Measurements from ENCODE around the gene SLC38A11.

SLC38A11 gene

GRCh38 chr2:164915566-164915965 lies 39.8 kb downstream of the SLC38A11 start:
- no peak overlapping the region for H3K4me3 Mint-ChIP-seq
- H3K9me3 Mint-ChIP-seq: no peaks in the 10 kb centered on the region
- H3K36me3 Mint-ChIP-seq: no peaks in the 10 kb centered on the region
- H3K27ac Mint-ChIP-seq: no peak overlapping the region
- CTCF ChIA-PET: interaction anchor here (1.1 kb wide), 1 partner anchor 9 kb away, joined by 3 read pairs; no protein-coding TSS in a partner anchor
- H3K4me1 Mint-ChIP-seq: peaks cover 1% of the 10 kb centered on the region
- DNase-seq: no peak
- H3K27me3 Mint-ChIP-seq: no peaks in the 10 kb centered on the region

- no peak for DNase-seq
- H3K4me1 Mint-ChIP-seq: peaks cover 7% of the 10 kb centered on the region
- no peak overlapping the region for H3K4me3 Mint-ChIP-seq
- no peak overlapping the region for H3K27ac Mint-ChIP-seq
- CTCF ChIA-PET: interaction anchor here (0.9 kb wide), 1 partner anchor 31 kb away, joined by 3 read pairs; no protein-coding TSS in a partner anchor
- no peaks in the 10 kb centered on the region for H3K36me3 Mint-ChIP-seq
- no peaks in the 10 kb centered on the region for H3K27me3 Mint-ChIP-seq
- no peaks in the 10 kb centered on the region for H3K9me3 Mint-ChIP-seq
These were observed 41.5 kb downstream of the SLC38A11 start for GRCh38 chr2:164913640-164914350.

- no peak for DNase-seq
- no peak overlapping the region for H3K27ac Mint-ChIP-seq
- H3K27me3 Mint-ChIP-seq: no peaks in the 10 kb centered on the region
- H3K9me3 Mint-ChIP-seq: no peaks in the 10 kb centered on the region
- CTCF ChIA-PET: interaction anchor here (0.7 to 0.9 kb wide), 2 partner anchors 30 to 175 kb away, joined by 3 read pairs; no protein-coding TSS in a partner anchor
- H3K4me1 Mint-ChIP-seq: peaks cover 7% of the 10 kb centered on the region
- no peaks in the 10 kb centered on the region for H3K36me3 Mint-ChIP-seq
- no peak overlapping the region for H3K4me3 Mint-ChIP-seq
These were observed 42.3 kb downstream of the SLC38A11 start for GRCh38 chr2:164913011-164913410.

GRCh38 chr2:164911832-164912231 lies 43.5 kb downstream of the SLC38A11 start:
- CTCF ChIA-PET: no interaction called here
- no peaks in the 10 kb centered on the region for H3K9me3 Mint-ChIP-seq
- peaks cover 7% of the 10 kb centered on the region for H3K4me1 Mint-ChIP-seq
- H3K27ac Mint-ChIP-seq: no peak overlapping the region
- H3K36me3 Mint-ChIP-seq: no peaks in the 10 kb centered on the region
- no peak for DNase-seq
- H3K4me3 Mint-ChIP-seq: no peak overlapping the region
- H3K27me3 Mint-ChIP-seq: no peaks in the 10 kb centered on the region

- no peak overlapping the region for H3K27ac Mint-ChIP-seq
- H3K27me3 Mint-ChIP-seq: no peaks in the 10 kb centered on the region
- no peaks in the 10 kb centered on the region for H3K9me3 Mint-ChIP-seq
- CTCF ChIA-PET: interaction anchor here (0.8 to 1.5 kb wide), 3 partner anchors 20 to 172 kb away, joined by 3 read pairs; no protein-coding TSS in a partner anchor
- peaks cover 7% of the 10 kb centered on the region for H3K4me1 Mint-ChIP-seq
- H3K4me3 Mint-ChIP-seq: no peak overlapping the region
- H3K36me3 Mint-ChIP-seq: no peaks in the 10 kb centered on the region
- peak; percentile 26 for DNase-seq
These were observed 45.0 kb downstream of the SLC38A11 start for GRCh38 chr2:164910101-164910899.

- Mint-ChIP-seq H3K4me1 (peaks cover 7% of the 10 kb centered on the region), H3K27ac (no peak overlapping the region), H3K36me3 (no peaks in the 10 kb centered on the region), H3K27me3 (peaks cover 2% of the 10 kb centered on the region), H3K9me3 (no peaks in the 10 kb centered on the region), H3K4me3 (no peak overlapping the region)
- no peak for DNase-seq
- CTCF ChIA-PET: no interaction called here
These were observed 48.4 kb downstream of the SLC38A11 start for GRCh38 chr2:164906947-164907346.

GRCh38 chr2:164905307-164905706 lies 50.0 kb downstream of the SLC38A11 start:
- Mint-ChIP-seq H3K36me3 (no peaks in the 10 kb centered on the region), H3K27me3 (peaks cover 3% of the 10 kb centered on the region), H3K4me1 (peaks cover 4% of the 10 kb centered on the region), H3K9me3 (no peaks in the 10 kb centered on the region), H3K27ac (no peak overlapping the region), H3K4me3 (no peak overlapping the region)
- no peak for DNase-seq
- CTCF ChIA-PET: no interaction called here

- H3K27me3 Mint-ChIP-seq: peaks cover 3% of the 10 kb centered on the region
- no peak overlapping the region for H3K4me3 Mint-ChIP-seq
- no peak overlapping the region for H3K27ac Mint-ChIP-seq
- no peaks in the 10 kb centered on the region for H3K9me3 Mint-ChIP-seq
- CTCF ChIA-PET: interaction anchor here (1.4 kb wide), 1 partner anchor 13 kb away, joined by 3 read pairs; no protein-coding TSS in a partner anchor
- H3K4me1 Mint-ChIP-seq: no peaks in the 10 kb centered on the region
- H3K36me3 Mint-ChIP-seq: no peaks in the 10 kb centered on the region
- DNase-seq: no peak
These were observed 51.4 kb downstream of the SLC38A11 start for GRCh38 chr2:164903951-164904350.

GRCh38 chr2:164903204-164903603 lies 52.1 kb downstream of the SLC38A11 start:
- Mint-ChIP-seq H3K4me3 (no peak overlapping the region), H3K4me1 (no peaks in the 10 kb centered on the region), H3K27me3 (peaks cover 3% of the 10 kb centered on the region), H3K27ac (no peak overlapping the region), H3K36me3 (no peaks in the 10 kb centered on the region), H3K9me3 (no peaks in the 10 kb centered on the region)
- no peak for DNase-seq
- CTCF ChIA-PET: interaction anchor here (1.4 kb wide), 1 partner anchor 12 kb away, joined by 3 read pairs; no protein-coding TSS in a partner anchor

GRCh38 chr2:164899121-164899520 lies 56.2 kb downstream of the SLC38A11 start:
- H3K4me1 Mint-ChIP-seq: peaks cover 8% of the 10 kb centered on the region
- H3K4me3 Mint-ChIP-seq: no peak overlapping the region
- no peaks in the 10 kb centered on the region for H3K36me3 Mint-ChIP-seq
- H3K27ac Mint-ChIP-seq: no peak overlapping the region
- CTCF ChIA-PET: interaction anchor here (1.1 kb wide), 1 partner anchor 18 kb away, joined by 3 read pairs; no protein-coding TSS in a partner anchor
- DNase-seq: no peak
- H3K9me3 Mint-ChIP-seq: no peaks in the 10 kb centered on the region
- peaks cover 3% of the 10 kb centered on the region for H3K27me3 Mint-ChIP-seq

GRCh38 chr2:164898475-164898874 lies 56.9 kb downstream of the SLC38A11 start:
- H3K27me3 Mint-ChIP-seq: peaks cover 3% of the 10 kb centered on the region

GRCh38 chr2:164897469-164898260 lies 57.7 kb downstream of the SLC38A11 start:
- H3K27me3 Mint-ChIP-seq: peaks cover 3% of the 10 kb centered on the region
- DNase-seq: no peak
- no peaks in the 10 kb centered on the region for H3K9me3 Mint-ChIP-seq
- no peak overlapping the region for H3K27ac Mint-ChIP-seq
- no peaks in the 10 kb centered on the region for H3K36me3 Mint-ChIP-seq
- CTCF ChIA-PET: no interaction called here
- peaks cover 8% of the 10 kb centered on the region for H3K4me1 Mint-ChIP-seq
- no peak overlapping the region for H3K4me3 Mint-ChIP-seq

More at GRCh38 chr2:164898475-164898874, 56.9 kb downstream of the SLC38A11 start:
- Mint-ChIP-seq H3K4me1 (peaks cover 8% of the 10 kb centered on the region), H3K9me3 (no peaks in the 10 kb centered on the region), H3K27ac (no peak overlapping the region), H3K36me3 (no peaks in the 10 kb centered on the region), H3K4me3 (no peak overlapping the region)
- DNase-seq: no peak
- CTCF ChIA-PET: interaction anchor here (1.1 kb wide), 1 partner anchor 18 kb away, joined by 3 read pairs; no protein-coding TSS in a partner anchor

GRCh38 chr2:164896634-164897355 lies 58.5 kb downstream of the SLC38A11 start:
- no peaks in the 10 kb centered on the region for H3K36me3 Mint-ChIP-seq
- no peak for DNase-seq
- no peaks in the 10 kb centered on the region for H3K9me3 Mint-ChIP-seq
- peaks cover 8% of the 10 kb centered on the region for H3K4me1 Mint-ChIP-seq
- H3K4me3 Mint-ChIP-seq: no peak overlapping the region
- H3K27ac Mint-ChIP-seq: no peak overlapping the region
- no peaks in the 10 kb centered on the region for H3K27me3 Mint-ChIP-seq
- CTCF ChIA-PET: no interaction called here
